H1 (cell line): ENCODE measurements around the gene TP53I3. TPM values are rescaled to one million over a fixed set of nuclear protein-coding genes. Genes with fewer than 3 reads are reported as not detected.

Source experiments
- CTCF ChIA-PET: fragments of 300-600 bp; sonication (Branson Sonifier 250); formaldehyde crosslinking; loops from one replicate; lab custom pipeline; 2021; ENCODE audit not compliant: partially characterized antibody; lab: Charles Lee
- POLR2A ChIA-PET: fragments of 300-600 bp; sonication (Branson Sonifier 250); formaldehyde crosslinking; loops from one replicate; lab custom pipeline; 2021; ENCODE audit warnings: inconsistent platforms; ENCODE audit not compliant: partially characterized antibody; lab: Charles Lee
- DNase-seq, 2 experiments: peaks; one replicate each; pipeline versions ENCODE4 v3.0.0 to v3.0.0-alpha.2; 2010 to 2022; ENCODE audit warnings: low spot score in 2 of 2, low read depth in 1 of 2, mixed read lengths in 1 of 2
- FAIRE-seq: peaks from 2 replicates; lab custom pipeline; 2011; peaks lifted over from hg19 to GRCh38; lab: Jason Lieb, UNC
- H2AFZ ChIP-seq: 2 replicates; pipeline ENCODE4 v1.8.1; 2012; ENCODE audit warnings: low read length, inconsistent platforms
- H2AK5ac ChIP-seq: 2 replicates; pipeline ENCODE4 v1.6.1; 2013; ENCODE audit warnings: low read depth, low read length
- H2BK120ac ChIP-seq: replicated peaks from 2 replicates; pipeline ENCODE3; 2013; ENCODE audit warnings: low read depth, low read length, inconsistent platforms
- H2BK12ac ChIP-seq: 2 replicates; pipeline ENCODE4 v1.6.1; 2013; ENCODE audit warnings: low read depth, low read length
- H2BK15ac ChIP-seq: 2 replicates; pipeline ENCODE4 v1.6.1; 2013; ENCODE audit warnings: low read length
- H2BK20ac ChIP-seq: 2 replicates; pipeline ENCODE4 v1.6.1; 2013; ENCODE audit warnings: low read length
- H2BK5ac ChIP-seq: 2 replicates; pipeline ENCODE4 v1.6.1; 2013; ENCODE audit warnings: low read depth, low read length
- H3K14ac ChIP-seq: 2 replicates; pipeline ENCODE4 v1.6.1; 2013; ENCODE audit warnings: inconsistent platforms; ENCODE audit not compliant: insufficient read length
- H3K18ac ChIP-seq: 2 replicates; pipeline ENCODE4 v1.6.1; 2013; ENCODE audit warnings: low read length; ENCODE audit errors: extremely low read depth
- H3K23ac ChIP-seq: 2 replicates; pipeline ENCODE4 v1.6.1; 2013; ENCODE audit warnings: inconsistent platforms; ENCODE audit not compliant: insufficient read length
- H3K23me2 ChIP-seq: 2 replicates; pipeline ENCODE4 v1.6.1; 2013; ENCODE audit warnings: low read depth, low read length
- H3K27ac ChIP-seq: 2 replicates; pipeline ENCODE4 v1.6.1; 2011; ENCODE audit warnings: low read depth, low read length, inconsistent platforms
- H3K27me3 ChIP-seq, 4 experiments: replicated peaks in 1 of 4; 1 replicate in 1 of 4; 2 replicates in 3 of 4; pipeline versions ENCODE4 v1.6.1 to v1.8.1; 2011 to 2013; ENCODE audit warnings: low read length in 3 of 4, mild to moderate bottlenecking in 3 of 4, inconsistent platforms in 2 of 4, mixed read lengths in 2 of 4, moderate library complexity in 1 of 4; ENCODE audit not compliant: control insufficient read depth in 3 of 4, insufficient read depth in 3 of 4; ENCODE audit errors: extremely low read depth in 1 of 4
- H3K36me3 ChIP-seq, 4 experiments: 2 replicates each; pipeline versions ENCODE4 v1.6.1 to v1.8.1; 2011 to 2013; ENCODE audit warnings: mild to moderate bottlenecking in 4 of 4, low read length in 3 of 4, moderate library complexity in 2 of 4, control low read depth in 1 of 4, inconsistent platforms in 1 of 4; ENCODE audit not compliant: insufficient read depth in 4 of 4, control insufficient read depth in 2 of 4
- H3K4ac ChIP-seq: replicated peaks from 2 replicates; pipeline ENCODE3; 2013; ENCODE audit warnings: low read length, low read depth, mixed read lengths, inconsistent platforms; ENCODE audit not compliant: insufficient read length
- H3K4me1 ChIP-seq, 4 experiments: replicated peaks in 1 of 4; 1 replicate in 1 of 4; 2 replicates in 3 of 4; pipeline versions ENCODE4 v1.6.1 to v1.8.1; 2011 to 2013; ENCODE audit warnings: low read length in 3 of 4, inconsistent platforms in 2 of 4, mixed read lengths in 1 of 4; ENCODE audit not compliant: insufficient read depth in 4 of 4, control insufficient read depth in 3 of 4
- H3K4me2 ChIP-seq, 2 experiments: 2 replicates each; pipeline versions ENCODE4 v1.6.1 to v1.8.1; 2011 to 2013; ENCODE audit warnings: low read depth in 2 of 2, low read length in 2 of 2, control low read depth in 1 of 2, inconsistent platforms in 1 of 2, mild to moderate bottlenecking in 1 of 2; ENCODE audit not compliant: insufficient read depth in 1 of 2
- H3K4me3 ChIP-seq, 4 experiments: fragments of 200-600, 300-600 bp in 1 of 4; sonication (generic), shearing (Covaris generic), sonication (Bioruptor Twin) in 1 of 4; 2 replicates each; pipeline versions ENCODE4 v1.5.1 to v1.8.1; 2011 to 2016; ENCODE audit warnings: low read length in 4 of 4, low read depth in 3 of 4, control low read depth in 2 of 4, inconsistent platforms in 2 of 4, mild to moderate bottlenecking in 2 of 4, mixed read lengths in 1 of 4, moderate library complexity in 1 of 4; ENCODE audit not compliant: insufficient read depth in 2 of 4; ENCODE audit errors: extremely low read depth in 1 of 4
- H3K56ac ChIP-seq: replicated peaks from 2 replicates; pipeline ENCODE3; 2013; ENCODE audit warnings: low read depth, mild to moderate bottlenecking, mixed read lengths, low read length, inconsistent platforms; ENCODE audit not compliant: insufficient read length
- H3K79me1 ChIP-seq: 2 replicates; pipeline ENCODE4 v1.6.1; 2013; ENCODE audit warnings: low read depth, low read length, control low read depth
- H3K79me2 ChIP-seq, 2 experiments: 2 replicates each; pipeline versions ENCODE4 v1.6.1 to v1.8.1; 2012 to 2013; ENCODE audit warnings: low read length in 2 of 2, mild to moderate bottlenecking in 2 of 2, inconsistent platforms in 1 of 2; ENCODE audit not compliant: insufficient read depth in 2 of 2, control insufficient read depth in 1 of 2
- H3K9ac ChIP-seq, 4 experiments: replicated peaks in 1 of 4; 1 replicate in 1 of 4; 2 replicates in 3 of 4; pipeline versions ENCODE4 v1.6.1 to v1.8.1; 2011 to 2013; ENCODE audit warnings: low read depth in 3 of 4, low read length in 3 of 4, control low read depth in 2 of 4, mild to moderate bottlenecking in 2 of 4, moderate library complexity in 2 of 4, inconsistent platforms in 1 of 4; ENCODE audit errors: extremely low read depth in 1 of 4
- H3K9me3 ChIP-seq, 2 experiments: 2 replicates each; pipeline versions ENCODE4 v1.6.1 to v1.8.1; 2012 to 2013; ENCODE audit warnings: mild to moderate bottlenecking in 2 of 2, moderate library complexity in 2 of 2, control low read depth in 1 of 2, inconsistent platforms in 1 of 2, low read depth in 1 of 2, low read length in 1 of 2, mixed read lengths in 1 of 2; ENCODE audit not compliant: insufficient read depth in 2 of 2
- H4K20me1 ChIP-seq, 2 experiments: replicated peaks in 1 of 2; 2 replicates each; pipeline versions ENCODE3 to v1.8.1; 2011 to 2013; ENCODE audit warnings: inconsistent platforms in 2 of 2, low read length in 2 of 2, mild to moderate bottlenecking in 1 of 2; ENCODE audit not compliant: insufficient read depth in 2 of 2, control insufficient read depth in 1 of 2
- H4K5ac ChIP-seq: 2 replicates; pipeline ENCODE4 v1.6.1; 2013; ENCODE audit warnings: low read length, low read depth, mixed read lengths, inconsistent platforms; ENCODE audit not compliant: insufficient read length
- H4K8ac ChIP-seq: 2 replicates; pipeline ENCODE4 v1.8.0; 2013; ENCODE audit warnings: mild to moderate bottlenecking, moderate library complexity, low read length, inconsistent platforms; ENCODE audit not compliant: insufficient read depth; ENCODE audit errors: extremely low read depth
- H4K91ac ChIP-seq: replicated peaks from 2 replicates; pipeline ENCODE3; 2013; ENCODE audit warnings: low read length, mixed read lengths, inconsistent platforms; ENCODE audit not compliant: insufficient read length
- ASH2L ChIP-seq: fragments of 200-600, 300-600 bp; sonication (generic); IDR thresholded peaks from one replicate; pipeline ENCODE4 v1.7.1; 2017; ENCODE audit warnings: low read length
- GTF2F1 ChIP-seq: IDR thresholded peaks from 2 replicates; pipeline ENCODE4 v1.6.1; 2012; ENCODE audit warnings: low read depth, low read length, improper control_type of control experiment, borderline replicate concordance
- KDM4A ChIP-seq: IDR thresholded peaks from one replicate; pipeline ENCODE4 v1.7.1; 2012; ENCODE audit warnings: low read depth, mild to moderate bottlenecking, moderate library complexity, low read length, inconsistent platforms; ENCODE audit not compliant: severe bottlenecking
- MAFK ChIP-seq: IDR thresholded peaks from 2 replicates; pipeline ENCODE4 v1.6.1; 2012; ENCODE audit warnings: low read depth, mild to moderate bottlenecking, improper control_type of control experiment, low read length
- TAF7 ChIP-seq: optimal IDR thresholded peaks from 2 replicates; pipeline ENCODE3; 2011; ENCODE audit warnings: low read depth, mild to moderate bottlenecking, inconsistent platforms, low read length, moderate library complexity, borderline replicate concordance
- WGBS, 2 experiments: shearing (Covaris generic) in 1 of 2; methylation state at CpG; one replicate each; pipeline versions ENCODE4 v1.1.6 to v1.1.7; 2013 to 2015; ENCODE audit warnings: low lambda C conversion rate in 2 of 2, mixed read lengths in 2 of 2, inconsistent platforms in 1 of 2, low coverage in 1 of 2, missing lambda C conversion rate in 1 of 2; ENCODE audit not compliant: insufficient replicate concordance in 2 of 2, insufficient coverage in 1 of 2, insufficient read length in 1 of 2; ENCODE audit errors: extremely low coverage in 1 of 2, missing lambda C conversion rate in 1 of 2; 5-methylcytosine and 5-hydroxymethylcytosine counted together
- polyA plus RNA-seq, 7 experiments: library from polyadenylated mRNA; depleted of rRNA in 3 of 7; stranded (reverse) in 5 of 7; unstranded in 2 of 7; fragments of >200 nt in 5 of 7; fragments of 200-250 nt in 2 of 7; gene quantifications; 1 replicate in 5 of 7; 2 replicates in 1 of 7; 4 replicates in 1 of 7; pipeline versions ENCODE4 v1.2.1 to v1.2.3, GENCODE V29; 2011 to 2013; ENCODE audit warnings: missing spikeins in 2 of 7, mixed read lengths in 2 of 7
- total RNA-seq: library from RNA; stranded (reverse); fragmentation: NEBNext Ultra II Directional; extraction: Animal tissue kit (Norgen Biotek cat#: 25700); gene quantifications from 2 replicates; pipeline ENCODE4 v1.2.1, GENCODE V29; 2021

Gene TP53I3
- total and polyA plus RNA-seq, 2 of the 8 experiments (the other 6 are each of a cell fraction or from before 2014, with no cell fraction given), result 29.4 to 34.5 TPM

GRCh38 chr2:24050041-24050979, 34.3 kb downstream of the TP53I3 start:
- Histone ChIP-seq H3K4ac (peak overlapping the region; percentile 91), H3K14ac (no peak overlapping the region), H3K36me3 (peaks cover 0 to 8% (median 0%) of the 10 kb centered on the region in 4 experiments; a peak in 1 of 8 replicates), H4K91ac (no peak overlapping the region), H4K5ac (no peak overlapping the region), H3K9ac (peak overlapping the region; percentile 25 to 71 (median 46); a peak in 6 of 7 replicates), H3K4me2 (peak overlapping the region; percentile 88 to 91), H2BK5ac (0 out of 2 replicates have a peak overlapping the region, but pooled peaks have one; percentile 15), H3K23ac (no peak overlapping the region), H2AK5ac (no peak overlapping the region), H3K27ac (no peak overlapping the region), H2BK20ac (no peak overlapping the region), H2BK120ac (no peak overlapping the region), H3K4me3 (peak overlapping the region; percentile 78 to 95 (median 83)), H3K18ac (peak overlapping the region; percentile 80), H3K79me1 (peaks cover 2% of the 10 kb centered on the region; the same call in 1 of the 2 replicates), H2BK12ac (no peak overlapping the region), H4K8ac (peak overlapping the region; percentile 75; the same call in 1 of the 2 replicates), H3K4me1 (peaks cover 5 to 12% (median 6%) of the 10 kb centered on the region in 4 experiments; a peak in 5 of 7 replicates), H3K56ac (peak overlapping the region; percentile 54), H4K20me1 (peaks cover 0 to 4% of the 10 kb centered on the region in 2 experiments), H2BK15ac (no peak overlapping the region; the same call in 1 of the 2 replicates), H3K9me3 (no peaks in the 10 kb centered on the region), H3K23me2 (peaks cover 5% of the 10 kb centered on the region; the same call in 1 of the 2 replicates), H2AFZ (peak overlapping the region; percentile 74; the same call in 1 of the 2 replicates), H3K79me2 (peaks cover 0 to 20% of the 10 kb centered on the region in 2 experiments; a peak in 3 of 4 replicates), H3K27me3 (no peaks in the 10 kb centered on the region)
- DNase-seq (peak in 1 of 2 experiments; percentile 76), FAIRE-seq (no peak)
- 6% methylated on average over 43 of the region's 47 CpGs; no CpG with 5 or more reads in 1 of the 2 experiments for WGBS, 2 experiments
- TF ChIP-seq ASH2L (peak; percentile 71), TAF7 (peak; percentile 45), GTF2F1 (no peak), KDM4A (peak; percentile 76), MAFK (no peak)
- POLR2A ChIA-PET, result interaction anchor here (1.1 to 2.0 kb wide), 10 partner anchors 9 to 123 kb away, joined by 3 to 9 read pairs (median 4); partner anchors contain the start of genes ATAD2B, MFSD2B and SF3B6
- CTCF ChIA-PET, result interaction anchor here (0.6 to 3.9 kb wide), 8 partner anchors 9 to 1018 kb away, joined by 3 to 27 read pairs (median 4); partner anchors contain the start of gene ATAD2B
